NT2/D1 (cell line): ENCODE measurements around the gene WDR1.

Experiments
- DNase-seq: peaks from one replicate; pipeline ENCODE4 v3.0.0-alpha.2; 2011; ENCODE audit warnings: low read depth, low spot score
- H3K27me3 ChIP-seq: 2 replicates; pipeline ENCODE4 v1.6.0; 2011; ENCODE audit warnings: mild to moderate bottlenecking; ENCODE audit not compliant: insufficient read length, insufficient read depth
- H3K36me3 ChIP-seq: 2 replicates; pipeline ENCODE4 v1.6.1; 2011; ENCODE audit warnings: mild to moderate bottlenecking, low read length, mixed read lengths; ENCODE audit not compliant: insufficient read depth, insufficient read length
- H3K4me1 ChIP-seq: 2 replicates; pipeline ENCODE4 v1.5.1; 2011; ENCODE audit not compliant: insufficient read depth, insufficient read length
- H3K4me3 ChIP-seq: 2 replicates; pipeline ENCODE4 v1.5.1; 2011; ENCODE audit warnings: low read depth; ENCODE audit not compliant: insufficient read length
- H3K9ac ChIP-seq: 2 replicates; pipeline ENCODE4 v1.6.0; 2011; ENCODE audit warnings: low read depth; ENCODE audit not compliant: insufficient read length
- H3K9me3 ChIP-seq: 2 replicates; pipeline ENCODE4 v1.5.1; 2011; ENCODE audit warnings: mild to moderate bottlenecking, low read length; ENCODE audit not compliant: insufficient read depth
- SUZ12 ChIP-seq: IDR thresholded peaks from 2 replicates; pipeline ENCODE4 v1.6.1; 2011; ENCODE audit not compliant: insufficient read length, insufficient read depth; ENCODE audit errors: extremely low read depth
- YY1 ChIP-seq: IDR thresholded peaks from 2 replicates; pipeline ENCODE4 v1.6.1; 2011; ENCODE audit not compliant: insufficient read length, insufficient read depth
- ZNF274 ChIP-seq: IDR thresholded peaks from 2 replicates; pipeline ENCODE4 v1.6.1; 2011; ENCODE audit warnings: mild to moderate bottlenecking, low read depth, low read length

The WDR1 gene

DNA sequence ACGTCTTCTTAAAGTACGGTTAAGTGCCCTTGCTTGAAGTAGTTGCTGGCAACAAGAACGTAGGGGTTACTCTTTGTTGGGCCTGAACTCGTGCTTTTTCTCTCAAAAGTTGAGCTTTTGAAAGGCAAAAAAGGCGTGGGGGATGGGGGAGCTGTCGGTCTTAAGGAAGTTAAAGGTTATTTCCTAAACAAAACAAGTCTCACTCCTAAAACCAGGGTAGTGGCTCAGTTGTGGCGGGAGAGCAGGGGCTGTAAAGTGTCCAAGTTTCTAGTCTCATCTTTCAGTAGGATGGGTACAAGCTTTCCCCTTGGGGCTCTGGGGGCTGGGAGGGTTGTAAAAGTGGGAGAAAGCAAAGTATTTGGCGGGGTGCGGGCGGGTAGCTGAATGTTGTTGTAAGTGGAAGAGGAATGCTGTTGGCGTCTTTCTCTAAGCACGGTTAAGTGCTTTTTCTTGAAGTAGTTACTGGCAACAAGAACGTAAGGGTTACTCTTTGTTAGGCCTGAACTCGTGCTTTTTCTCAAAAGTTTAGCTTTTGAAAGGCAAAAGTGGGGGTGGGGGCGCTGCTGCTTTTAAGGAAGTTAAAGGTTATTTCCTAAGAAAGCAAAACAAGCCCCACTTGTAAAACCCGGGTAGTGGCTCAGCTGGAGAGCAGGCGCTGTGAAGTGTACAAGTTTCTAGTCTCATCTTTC lies 904 bp upstream of the WDR1 start:
- H3K36me3 ChIP-seq: peaks cover 37% of the 10 kb centered on the region
- no peak for TF ChIP-seq ZNF274
- no peak for TF ChIP-seq YY1
- no peak for TF ChIP-seq SUZ12
- DNase-seq: peak; percentile 63
- no peaks in the 10 kb centered on the region for H3K9me3 ChIP-seq
- peak overlapping the region; percentile 66 for H3K4me3 ChIP-seq
- H3K27me3 ChIP-seq: no peaks in the 10 kb centered on the region
- peaks cover 19% of the 10 kb centered on the region for H3K4me1 ChIP-seq
- H3K9ac ChIP-seq: peak overlapping the region; percentile 90

DNA sequence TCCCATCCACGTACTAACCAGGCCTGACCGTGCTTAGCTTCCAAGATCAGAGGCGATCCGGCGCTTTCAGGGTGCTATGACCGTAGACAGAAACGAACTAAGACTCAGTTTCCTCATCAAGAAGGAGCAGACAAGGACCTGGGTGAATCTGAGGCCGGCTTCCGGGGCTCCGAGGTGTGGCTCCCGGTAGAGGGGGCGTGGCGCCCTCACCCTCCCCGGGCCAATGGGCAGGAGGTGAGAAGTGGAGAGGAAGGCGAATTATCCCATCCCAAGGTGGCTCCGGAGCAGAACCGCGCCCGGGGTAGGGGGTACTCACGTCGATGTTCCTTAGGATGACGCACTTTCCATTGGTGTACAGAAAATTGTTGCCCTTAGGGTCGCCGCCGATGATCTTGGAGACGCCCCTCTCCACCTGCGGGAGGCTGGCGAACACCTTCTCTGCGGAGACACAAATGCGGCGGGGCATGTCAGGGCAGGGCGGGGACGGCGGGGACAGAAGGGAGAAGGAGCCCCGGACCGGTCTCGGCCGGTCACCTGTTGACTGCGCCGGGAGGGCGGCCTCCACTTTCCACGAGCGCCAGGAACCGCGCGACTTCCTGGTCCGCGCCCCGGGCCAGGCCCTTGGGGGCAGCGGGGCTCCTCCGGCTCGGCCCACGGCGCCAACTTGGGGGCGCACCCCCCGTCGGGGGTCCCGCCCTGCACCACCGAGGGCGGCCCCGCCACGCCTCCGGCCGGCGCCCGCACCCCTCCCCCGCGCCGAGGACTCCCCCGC lies 616 bp downstream of the WDR1 start:
- peak overlapping the region; percentile 92 for H3K9ac ChIP-seq
- DNase-seq: no peak
- peaks cover 52% of the 10 kb centered on the region for H3K36me3 ChIP-seq
- TF ChIP-seq YY1: no peak
- no peak for TF ChIP-seq SUZ12
- TF ChIP-seq ZNF274: no peak
- H3K27me3 ChIP-seq: no peaks in the 10 kb centered on the region
- peak overlapping the region; percentile 82 for H3K4me3 ChIP-seq
- no peaks in the 10 kb centered on the region for H3K9me3 ChIP-seq
- peaks cover 20% of the 10 kb centered on the region for H3K4me1 ChIP-seq

DNA sequence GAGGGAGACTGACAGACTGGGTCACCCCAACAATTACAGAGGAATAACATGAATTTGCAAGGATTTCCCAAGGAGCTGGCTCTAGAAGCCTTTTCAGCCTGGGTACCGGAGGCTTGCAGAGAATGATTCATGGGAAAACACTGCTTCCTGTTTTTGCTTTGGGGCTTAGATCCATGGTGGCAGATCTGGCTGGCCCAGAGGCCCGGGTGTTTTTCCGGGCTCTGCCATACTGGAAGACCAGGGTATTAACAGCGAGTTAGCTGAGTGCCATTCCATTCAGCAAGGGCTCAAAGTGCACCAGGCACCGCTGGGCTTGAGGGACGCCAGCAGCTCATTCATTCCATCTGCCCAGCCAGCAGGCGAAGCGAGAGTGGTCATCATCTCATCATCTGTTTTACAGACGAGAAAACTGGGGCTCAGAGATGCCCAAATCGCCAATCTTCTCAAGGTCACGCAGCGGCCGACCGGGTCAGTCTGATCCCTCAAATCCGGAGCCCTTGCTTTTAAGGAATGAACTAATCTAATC lies 1.3 kb downstream of the WDR1 start:
- Histone ChIP-seq H3K4me3 (peak overlapping the region; percentile 82), H3K9ac (peak overlapping the region; percentile 92), H3K9me3 (no peaks in the 10 kb centered on the region), H3K27me3 (no peaks in the 10 kb centered on the region), H3K36me3 (peaks cover 59% of the 10 kb centered on the region), H3K4me1 (peaks cover 20% of the 10 kb centered on the region)
- DNase-seq: no peak
- TF ChIP-seq SUZ12: no peak
- no peak for TF ChIP-seq ZNF274
- no peak for TF ChIP-seq YY1

DNA sequence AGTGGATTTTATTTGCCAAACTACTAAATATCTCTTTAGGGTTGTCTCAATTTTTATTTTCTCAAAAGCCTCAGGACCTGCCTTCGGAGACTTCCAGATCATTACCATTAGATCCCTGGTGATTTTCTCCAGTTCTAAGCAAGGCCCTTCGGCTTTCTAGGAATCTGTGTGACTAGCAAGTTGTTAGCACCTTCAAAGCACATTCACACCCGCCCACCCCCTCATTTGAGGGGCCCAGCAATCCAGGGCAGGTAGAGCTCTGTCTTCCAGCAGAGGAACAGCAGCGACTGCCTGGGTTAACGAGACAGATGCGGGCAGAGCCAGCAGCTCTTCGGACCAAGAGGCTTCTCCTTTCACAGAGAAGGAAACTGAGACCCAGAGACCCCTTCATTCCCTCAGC lies 2.0 kb downstream of the WDR1 start:
- Histone ChIP-seq H3K9ac (peak overlapping the region; percentile 37), H3K36me3 (peaks cover 66% of the 10 kb centered on the region), H3K27me3 (no peaks in the 10 kb centered on the region), H3K9me3 (no peaks in the 10 kb centered on the region), H3K4me3 (no peak overlapping the region), H3K4me1 (peaks cover 20% of the 10 kb centered on the region)
- TF ChIP-seq SUZ12 (no peak), YY1 (no peak), ZNF274 (no peak)
- DNase-seq: no peak

DNA sequence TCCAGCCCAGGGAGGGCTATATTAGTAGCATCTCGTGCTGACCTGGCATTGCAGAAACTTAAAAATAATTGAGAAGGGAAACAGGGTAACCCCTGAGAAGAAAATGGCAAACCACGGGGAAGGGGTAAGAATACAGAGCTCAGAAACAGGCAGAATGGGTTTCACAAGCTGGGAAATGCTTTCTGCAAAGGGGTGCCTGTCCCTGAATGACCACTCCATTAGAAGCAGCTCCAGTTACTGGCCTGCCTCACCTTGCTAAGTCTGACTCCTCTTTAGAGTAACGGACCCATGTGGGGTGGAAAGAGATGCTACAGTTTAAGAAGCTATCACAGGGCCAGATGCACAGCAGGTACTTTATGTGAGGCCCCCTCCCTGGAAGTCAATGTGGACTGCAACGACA lies 2.5 kb downstream of the WDR1 start:
- Histone ChIP-seq H3K27me3 (no peaks in the 10 kb centered on the region), H3K4me3 (no peak overlapping the region), H3K4me1 (peaks cover 23% of the 10 kb centered on the region), H3K9me3 (no peaks in the 10 kb centered on the region), H3K36me3 (peaks cover 71% of the 10 kb centered on the region), H3K9ac (peak overlapping the region; percentile 27)
- DNase-seq: no peak
- TF ChIP-seq SUZ12 (no peak), ZNF274 (no peak), YY1 (no peak)

DNA sequence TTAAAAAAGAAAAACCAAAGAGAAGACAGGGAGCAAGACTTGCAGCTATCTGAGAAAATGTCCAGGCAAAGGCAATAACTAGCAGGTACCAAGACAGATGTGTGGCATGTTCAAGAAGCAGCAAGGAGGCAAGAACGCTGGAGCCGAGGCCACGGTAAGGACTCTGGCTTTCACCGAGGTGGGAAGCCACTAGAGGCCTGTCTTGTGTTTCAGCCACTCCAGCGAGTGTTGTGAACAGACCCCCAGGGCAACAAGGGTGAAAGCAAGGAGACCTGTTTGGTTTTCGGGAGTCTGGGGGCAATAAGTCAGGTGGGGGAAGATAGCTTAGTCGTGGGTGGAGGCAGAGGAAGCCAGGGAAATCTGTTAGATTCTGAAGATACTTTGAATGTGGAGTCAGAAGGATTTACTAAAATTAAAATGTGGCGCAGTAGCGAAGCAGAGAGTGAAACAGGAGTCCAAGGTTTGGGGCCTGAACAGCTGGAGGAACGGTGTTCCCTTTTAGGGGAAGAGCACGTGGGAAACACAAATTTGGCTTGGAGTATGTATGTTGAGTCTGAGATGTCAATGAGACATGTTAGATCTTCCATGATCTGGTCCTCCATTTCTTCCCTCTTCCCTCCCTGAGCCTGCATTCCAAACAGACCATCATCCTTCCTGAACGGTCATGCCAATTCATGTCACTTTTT lies 3.1 kb downstream of the WDR1 start:
- Histone ChIP-seq H3K36me3 (peaks cover 77% of the 10 kb centered on the region), H3K27me3 (no peaks in the 10 kb centered on the region)
- no peak for TF ChIP-seq SUZ12
- no peak for TF ChIP-seq ZNF274
- no peak for TF ChIP-seq YY1

More for the DNA sequence above, 3.1 kb downstream of the WDR1 start:
- Histone ChIP-seq H3K9ac (no peak overlapping the region), H3K4me1 (peaks cover 20% of the 10 kb centered on the region), H3K4me3 (no peak overlapping the region), H3K9me3 (no peaks in the 10 kb centered on the region)
- no peak for DNase-seq
